HT1080 (cell line): ENCODE results near the gene SDK1. TPM values are rescaled to one million over a fixed set of nuclear protein-coding genes. Genes with fewer than 3 reads are reported as not detected.
"Not testable (repeated sequence)": the region's sequence is repeated elsewhere in the genome, so short reads cannot be mapped to it uniquely, and the experiment has no call there.

Experiments used
- DNase-seq: peaks from one replicate; pipeline ENCODE4 v3.0.0-alpha.2; 2015; ENCODE audit warnings: low read depth
- total RNA-seq: library from RNA; depleted of rRNA; stranded (reverse); fragments of >200 nt; shearing (Covaris generic); gene quantifications from 2 replicates; pipeline ENCODE4 v1.2.3, GENCODE V29; 2014

Gene SDK1
- total RNA-seq, 1 experiment from 2014 or later: 1.2 TPM

GRCh38 chr7:3649678-3650440 lies 348.8 kb downstream of the SDK1 start:
- no peak for DNase-seq

GRCh38 chr7:3650844-3651243 lies 349.8 kb downstream of the SDK1 start:
- DNase-seq: peak; percentile 15

- DNase-seq: no peak
Measured at GRCh38 chr7:3655635-3656034, 354.6 kb downstream of the SDK1 start.

GRCh38 chr7:3657206-3657605 lies 356.2 kb downstream of the SDK1 start:
- no peak for DNase-seq

GRCh38 chr7:3668743-3669142 lies 367.7 kb downstream of the SDK1 start:
- no peak for DNase-seq

GRCh38 chr7:3670898-3671297 lies 369.8 kb downstream of the SDK1 start:
- DNase-seq: no peak

GRCh38 chr7:3673524-3673923 lies 372.5 kb downstream of the SDK1 start:
- no peak for DNase-seq

GRCh38 chr7:3678314-3678810 lies 377.3 kb downstream of the SDK1 start:
- DNase-seq: no peak

- no peak for DNase-seq
Measured at GRCh38 chr7:3682028-3682710, 381.1 kb downstream of the SDK1 start.

GRCh38 chr7:3683546-3684539 lies 382.8 kb downstream of the SDK1 start:
- no peak for DNase-seq

- DNase-seq: no peak
Measured at GRCh38 chr7:3688071-3688470, 387.0 kb downstream of the SDK1 start.

GRCh38 chr7:3688842-3689241 lies 387.8 kb downstream of the SDK1 start:
- no peak for DNase-seq

- no peak for DNase-seq
Measured at GRCh38 chr7:3691478-3692158, 390.6 kb downstream of the SDK1 start.

GRCh38 chr7:3695602-3696001 lies 394.6 kb downstream of the SDK1 start:
- no peak for DNase-seq

- DNase-seq: no peak
Measured at GRCh38 chr7:3696113-3696512, 395.1 kb downstream of the SDK1 start.

- DNase-seq: no peak
Measured at GRCh38 chr7:3697472-3697871, 396.4 kb downstream of the SDK1 start.

- no peak for DNase-seq
Measured at GRCh38 chr7:3705258-3705657, 404.2 kb downstream of the SDK1 start.

GRCh38 chr7:3706091-3706490 lies 405.0 kb downstream of the SDK1 start:
- DNase-seq: not testable (repeated sequence)

- no peak for DNase-seq
Measured at GRCh38 chr7:3710122-3710521, 409.1 kb downstream of the SDK1 start.

GRCh38 chr7:3710531-3710930 lies 409.5 kb downstream of the SDK1 start:
- DNase-seq: no peak

- no peak for DNase-seq
Measured at GRCh38 chr7:3712841-3713240, 411.8 kb downstream of the SDK1 start.
